Erythroblast (primary cell): ENCODE data around the gene KISS1R.

ENCODE experiments used
- GATA1 ChIP-seq: IDR thresholded peaks from 2 replicates; pipeline ENCODE4 v1.6.1; 2011; ENCODE audit warnings: low read depth, mild to moderate bottlenecking, control low read depth, low read length, moderate library complexity
- POLR2A ChIP-seq: IDR thresholded peaks from 2 replicates; pipeline ENCODE4 v1.6.1; 2011; ENCODE audit warnings: mild to moderate bottlenecking, low read length

- TF ChIP-seq POLR2A (no peak), GATA1 (no peak)
Measured at GRCh38 chr19:876089-876488, 41.0 kb upstream of the KISS1R start.
